Loucy (cell line): ENCODE data around the gene GCK.

Experiments used
- H2AFZ ChIP-seq: fragments of 200-600 bp; sonication (generic); 2 replicates; pipeline ENCODE4 v1.6.0; 2016; ENCODE audit warnings: antibody characterized with exemption, mild to moderate bottlenecking, low read length, moderate library complexity
- H3F3A ChIP-seq: fragments of 200-600 bp; 2 replicates; pipeline ENCODE4 v1.6.0; 2016; ENCODE audit warnings: antibody characterized with exemption, low read depth, mild to moderate bottlenecking
- H3K27me3 ChIP-seq: fragments of 200-600 bp; sonication (generic); 2 replicates; pipeline ENCODE4 v1.6.1; 2014; ENCODE audit warnings: low read length, mild to moderate bottlenecking; ENCODE audit not compliant: insufficient read depth, poor library complexity, severe bottlenecking
- H3K36me3 ChIP-seq: fragments of 200-600 bp; sonication (generic); 2 replicates; pipeline ENCODE4 v1.6.1; 2016; ENCODE audit warnings: low read length; ENCODE audit not compliant: insufficient read depth
- H3K4me1 ChIP-seq: fragments of 200-600 bp; sonication (generic); 2 replicates; pipeline ENCODE4 v1.5.1; 2014; ENCODE audit warnings: low read length, mild to moderate bottlenecking; ENCODE audit not compliant: insufficient read depth, poor library complexity, severe bottlenecking
- H3K4me2 ChIP-seq: fragments of 200-600 bp; sonication (generic); 2 replicates; pipeline ENCODE4 v1.6.0; 2014; ENCODE audit warnings: antibody characterized with exemption, low read length, low read depth, mild to moderate bottlenecking; ENCODE audit not compliant: poor library complexity, severe bottlenecking
- H3K4me3 ChIP-seq: fragments of 200-600 bp; sonication (generic); 2 replicates; pipeline ENCODE4 v1.5.1; 2014; ENCODE audit warnings: low read length, mild to moderate bottlenecking, mixed read lengths; ENCODE audit not compliant: poor library complexity, severe bottlenecking
- H3K79me2 ChIP-seq: fragments of 200-600 bp; sonication (generic); 2 replicates; pipeline ENCODE4 v1.6.1; 2014; ENCODE audit warnings: low read length; ENCODE audit not compliant: insufficient read depth
- H3K9ac ChIP-seq: fragments of 200-600 bp; sonication (generic); 2 replicates; pipeline ENCODE4 v1.6.0; 2014; ENCODE audit warnings: mild to moderate bottlenecking, low read depth, low read length, moderate library complexity; ENCODE audit not compliant: poor library complexity, severe bottlenecking
- H3K9me2 ChIP-seq: fragments of 200-600 bp; sonication (generic); replicated peaks from 2 replicates; pipeline ENCODE4 v1.6.1; 2016; ENCODE audit warnings: low read depth, low read length, mixed read lengths
- H3K9me3 ChIP-seq: fragments of 200-600 bp; sonication (generic); 2 replicates; pipeline ENCODE4 v1.6.1; 2014; ENCODE audit warnings: mild to moderate bottlenecking, antibody characterized with exemption, low read length, low read depth; ENCODE audit not compliant: insufficient read depth
- H4K20me1 ChIP-seq: fragments of 200-600 bp; sonication (generic); 2 replicates; pipeline ENCODE4 v1.6.0; 2014; ENCODE audit warnings: antibody characterized with exemption, low read length, mild to moderate bottlenecking; ENCODE audit not compliant: insufficient read depth, poor library complexity, severe bottlenecking
- CTCF ChIP-seq: fragments of 200-600 bp; sonication (generic); conservative IDR thresholded peaks from 2 replicates; pipeline ENCODE4 v1.5.1; 2014; ENCODE audit warnings: mild to moderate bottlenecking, antibody characterized with exemption, low read length
- EZH2phosphoT487 ChIP-seq: fragments of 200-600 bp; IDR thresholded peaks from 2 replicates; pipeline ENCODE4 v1.6.1; 2018; ENCODE audit warnings: antibody characterized with exemption, mild to moderate bottlenecking, moderate library complexity, borderline replicate concordance

The GCK gene

GRCh38 chr7:44155191-44156185, 33.8 kb downstream of the GCK start:
- H3K9ac ChIP-seq = no peak overlapping the region
- no peaks in the 10 kb centered on the region for H3K79me2 ChIP-seq
- H3F3A ChIP-seq = no peaks in the 10 kb centered on the region
- H3K9me2 ChIP-seq = no peaks in the 10 kb centered on the region
- H4K20me1 ChIP-seq = no peaks in the 10 kb centered on the region
- H3K4me2 ChIP-seq = no peak overlapping the region
- no peaks in the 10 kb centered on the region for H3K36me3 ChIP-seq
- TF ChIP-seq CTCF (no peak), EZH2phosphoT487 (no peak)
- no peaks in the 10 kb centered on the region for H3K27me3 ChIP-seq
- no peaks in the 10 kb centered on the region for H3K4me1 ChIP-seq
- no peaks in the 10 kb centered on the region for H3K9me3 ChIP-seq
- H2AFZ ChIP-seq = no peak overlapping the region
- H3K4me3 ChIP-seq = no peak overlapping the region

- no peaks in the 10 kb centered on the region for H3K36me3 ChIP-seq
- H3K4me1 ChIP-seq = no peaks in the 10 kb centered on the region
- H3K9me3 ChIP-seq = no peaks in the 10 kb centered on the region
- no peaks in the 10 kb centered on the region for H3K9me2 ChIP-seq
- no peak overlapping the region for H3K9ac ChIP-seq
- H3F3A ChIP-seq = no peaks in the 10 kb centered on the region
- H4K20me1 ChIP-seq = no peaks in the 10 kb centered on the region
- H3K4me3 ChIP-seq = no peak overlapping the region
- H3K79me2 ChIP-seq = no peaks in the 10 kb centered on the region
- no peak overlapping the region for H2AFZ ChIP-seq
- TF ChIP-seq EZH2phosphoT487 (no peak), CTCF (no peak)
- no peaks in the 10 kb centered on the region for H3K27me3 ChIP-seq
- no peak overlapping the region for H3K4me2 ChIP-seq
Observed at GRCh38 chr7:44154703-44155102, 34.5 kb downstream of the GCK start.

GRCh38 chr7:44153948-44154335, 35.3 kb downstream of the GCK start:
- Histone ChIP-seq H3K9me2 (no peaks in the 10 kb centered on the region), H3K27me3 (no peaks in the 10 kb centered on the region)

More at GRCh38 chr7:44153948-44154335, 35.3 kb downstream of the GCK start:
- Histone ChIP-seq H4K20me1 (no peaks in the 10 kb centered on the region), H2AFZ (no peak overlapping the region), H3F3A (no peaks in the 10 kb centered on the region), H3K9me3 (no peaks in the 10 kb centered on the region), H3K4me1 (no peaks in the 10 kb centered on the region), H3K4me3 (no peak overlapping the region), H3K9ac (no peak overlapping the region), H3K4me2 (no peak overlapping the region), H3K79me2 (no peaks in the 10 kb centered on the region), H3K36me3 (no peaks in the 10 kb centered on the region)
- TF ChIP-seq CTCF (no peak), EZH2phosphoT487 (no peak)
